GM23248 (cell line): ENCODE results near the gene AGBL5. TPM values are rescaled to one million over a fixed set of nuclear protein-coding genes. Genes with fewer than 3 reads are reported as not detected.

ENCODE experiments used
- DNase-seq: peaks from one replicate; pipeline ENCODE4 v3.0.0-alpha.2; 2015
- H2AFZ ChIP-seq: fragments of 200-600 bp; sonication (generic); 2 replicates; pipeline ENCODE4 v1.6.1; 2016; ENCODE audit warnings: antibody characterized with exemption
- H3F3A ChIP-seq: fragments of 200-600 bp; sonication (generic); 2 replicates; pipeline ENCODE4 v1.6.1; 2016; ENCODE audit warnings: mild to moderate bottlenecking, antibody characterized with exemption, mixed run types; ENCODE audit not compliant: insufficient read depth
- H3K27ac ChIP-seq: fragments of 200-600 bp; sonication (generic); 2 replicates; pipeline ENCODE4 v1.5.1; 2016; ENCODE audit warnings: mild to moderate bottlenecking
- H3K27me3 ChIP-seq: fragments of 200-600 bp; sonication (generic); replicated peaks from 2 replicates; pipeline ENCODE4 v1.6.1; 2016; ENCODE audit warnings: mild to moderate bottlenecking; ENCODE audit not compliant: insufficient read depth
- H3K36me3 ChIP-seq: fragments of 200-600 bp; sonication (generic); 2 replicates; pipeline ENCODE4 v1.6.1; 2016; ENCODE audit warnings: low read depth, mild to moderate bottlenecking
- H3K4me1 ChIP-seq: fragments of 200-600 bp; sonication (generic); 2 replicates; pipeline ENCODE4 v1.6.1; 2016; ENCODE audit warnings: mild to moderate bottlenecking; ENCODE audit not compliant: insufficient read depth
- H3K4me2 ChIP-seq: fragments of 200-600 bp; sonication (generic); one replicate; pipeline ENCODE4 v1.6.1; 2016; ENCODE audit warnings: mild to moderate bottlenecking; ENCODE audit not compliant: unreplicated experiment
- H3K4me3 ChIP-seq: fragments of 200-600 bp; sonication (generic); 2 replicates; pipeline ENCODE4 v1.5.1; 2016; ENCODE audit warnings: mild to moderate bottlenecking
- H3K79me2 ChIP-seq: fragments of 200-600 bp; sonication (generic); 2 replicates; pipeline ENCODE4 v1.6.1; 2016; ENCODE audit warnings: mild to moderate bottlenecking; ENCODE audit not compliant: insufficient read depth
- H3K9ac ChIP-seq: fragments of 200-600 bp; sonication (generic); 2 replicates; pipeline ENCODE4 v1.6.1; 2016; ENCODE audit warnings: mild to moderate bottlenecking
- H3K9me2 ChIP-seq: fragments of 200-600 bp; sonication (generic); 2 replicates; pipeline ENCODE4 v1.6.1; 2016; ENCODE audit warnings: mixed run types, mild to moderate bottlenecking, moderate library complexity; ENCODE audit not compliant: insufficient read depth
- H3K9me3 ChIP-seq: fragments of 200-600 bp; sonication (generic); one replicate; pipeline ENCODE4 v1.6.1; 2017; ENCODE audit warnings: low read depth
- H4K20me1 ChIP-seq: fragments of 200-600 bp; sonication (generic); 2 replicates; pipeline ENCODE4 v1.6.0; 2016; ENCODE audit not compliant: insufficient read depth
- EZH2 ChIP-seq: fragments of 200-600 bp; sonication (generic); IDR thresholded peaks from 2 replicates; pipeline ENCODE4 v1.6.1; 2018; ENCODE audit warnings: antibody characterized with exemption, mild to moderate bottlenecking; ENCODE audit not compliant: insufficient read depth, poor library complexity, severe bottlenecking
- EZH2phosphoT487 ChIP-seq: fragments of 200-600 bp; sonication (generic); IDR thresholded peaks from 2 replicates; pipeline ENCODE4 v1.6.1; 2018; ENCODE audit warnings: antibody characterized with exemption, moderate library complexity, mild to moderate bottlenecking, low read depth; ENCODE audit not compliant: insufficient read depth
- WGBS, 2 experiments: methylation state at CpG; one replicate each; pipeline ENCODE4 v1.1.6; 2015 to 2017; ENCODE audit warnings: low lambda C conversion rate in 2 of 2, low coverage in 1 of 2; ENCODE audit errors: missing lambda C conversion rate in 2 of 2; 5-methylcytosine and 5-hydroxymethylcytosine counted together
- in situ Hi-C: fragments of 300-500 bp; cut with MboI; formaldehyde crosslinking; loops from 2 replicates; pipeline ENCODE4 v1.15.0; 2020
- polyA plus RNA-seq: library from polyadenylated mRNA; unstranded; fragments of >200 nt; fragmentation: Nextera tagmentation; extraction: Ambion mirVana; gene quantifications from 2 replicates; pipeline ENCODE4 v1.2.1, GENCODE V29; 2016
- total RNA-seq: library from RNA; depleted of rRNA; stranded (reverse); fragments of >200 nt; shearing (Covaris generic); gene quantifications from 2 replicates; pipeline ENCODE4 v1.2.3, GENCODE V29; 2014

The AGBL5 gene
- total and polyA plus RNA-seq, 2 experiments from 2014 or later: 15.2 to 19.7 TPM

DNA sequence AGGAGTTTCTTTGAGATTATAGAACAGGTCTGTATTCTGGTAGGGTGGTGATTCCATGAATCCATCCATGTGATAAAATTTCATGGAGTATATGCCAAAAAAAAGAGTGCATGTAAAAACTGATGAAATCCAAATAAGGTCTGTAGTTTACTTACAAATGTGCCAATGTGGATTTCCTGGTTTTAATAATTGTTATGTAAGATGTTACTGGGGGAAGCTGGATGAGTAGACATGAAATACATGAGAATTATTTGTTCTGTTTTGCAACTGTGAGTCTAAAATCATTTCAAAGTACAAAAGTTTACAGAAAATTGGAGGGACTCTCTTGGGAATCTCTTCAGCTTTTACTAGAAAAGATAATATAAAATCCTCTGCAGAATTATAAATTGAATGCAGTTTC lies 42.4 kb upstream of the AGBL5 start:
- H3K36me3 ChIP-seq: no peaks in the 10 kb centered on the region
- H3K9ac ChIP-seq: no peak overlapping the region
- no peak overlapping the region for H3K27ac ChIP-seq
- H3K4me2 ChIP-seq: no peak overlapping the region
- H3K79me2 ChIP-seq: no peaks in the 10 kb centered on the region
- no peaks in the 10 kb centered on the region for H3K9me2 ChIP-seq
- in situ Hi-C loops: no loop called here
- TF ChIP-seq EZH2phosphoT487: no peak
- no peak for TF ChIP-seq EZH2
- no peak overlapping the region for H2AFZ ChIP-seq
- no peaks in the 10 kb centered on the region for H3K9me3 ChIP-seq
- peaks cover 22% of the 10 kb centered on the region for H3F3A ChIP-seq
- no peaks in the 10 kb centered on the region for H3K27me3 ChIP-seq
- peaks cover 18% of the 10 kb centered on the region for H3K4me1 ChIP-seq
- no peak overlapping the region for H3K4me3 ChIP-seq
- DNase-seq: no peak
- H4K20me1 ChIP-seq: no peaks in the 10 kb centered on the region

- Histone ChIP-seq H3F3A (peaks cover 19% of the 10 kb centered on the region), H3K4me2 (no peak overlapping the region), H3K79me2 (no peaks in the 10 kb centered on the region), H3K4me1 (peaks cover 12% of the 10 kb centered on the region), H3K27me3 (no peaks in the 10 kb centered on the region), H3K4me3 (no peak overlapping the region), H3K9ac (no peak overlapping the region), H3K9me2 (no peaks in the 10 kb centered on the region), H3K9me3 (no peaks in the 10 kb centered on the region), H3K36me3 (no peaks in the 10 kb centered on the region), H2AFZ (no peak overlapping the region), H4K20me1 (no peaks in the 10 kb centered on the region), H3K27ac (no peak overlapping the region)
- in situ Hi-C loops: loop anchor here (10.0 kb wide), 1 partner anchor 45 kb away; no protein-coding TSS in a partner anchor
- TF ChIP-seq EZH2phosphoT487 (no peak), EZH2 (no peak)
- no peak for DNase-seq
- WGBS, 2 experiments: 85 to 98% methylated on average over 2 of the region's 2 CpGs
Observed at GRCh38 chr2:27009716-27010115, 41.8 kb upstream of the AGBL5 start.

GRCh38 chr2:27010139-27010538 lies 41.3 kb upstream of the AGBL5 start:
- no peak for DNase-seq
- Histone ChIP-seq H3K36me3 (no peaks in the 10 kb centered on the region), H3K4me3 (no peak overlapping the region), H3F3A (peaks cover 19% of the 10 kb centered on the region), H3K79me2 (no peaks in the 10 kb centered on the region), H3K27me3 (no peaks in the 10 kb centered on the region), H3K27ac (no peak overlapping the region), H3K9me3 (no peaks in the 10 kb centered on the region), H3K4me2 (no peak overlapping the region), H3K4me1 (peaks cover 14% of the 10 kb centered on the region), H2AFZ (no peak overlapping the region), H3K9ac (no peak overlapping the region), H4K20me1 (no peaks in the 10 kb centered on the region), H3K9me2 (no peaks in the 10 kb centered on the region)
- in situ Hi-C loops: loop anchor here (10.0 kb wide), 1 partner anchor 45 kb away; no protein-coding TSS in a partner anchor
- TF ChIP-seq EZH2phosphoT487: no peak
- TF ChIP-seq EZH2: no peak
- WGBS, 2 experiments: 74 to 85% methylated on average over 3 of the region's 3 CpGs

- Histone ChIP-seq H3K4me3 (no peak overlapping the region), H3K4me2 (no peak overlapping the region), H4K20me1 (no peaks in the 10 kb centered on the region), H2AFZ (no peak overlapping the region), H3K27me3 (no peaks in the 10 kb centered on the region), H3K4me1 (peaks cover 30% of the 10 kb centered on the region), H3K36me3 (no peaks in the 10 kb centered on the region), H3K9ac (no peak overlapping the region), H3K9me2 (no peaks in the 10 kb centered on the region), H3K9me3 (no peaks in the 10 kb centered on the region), H3K27ac (no peak overlapping the region), H3F3A (peaks cover 27% of the 10 kb centered on the region), H3K79me2 (no peaks in the 10 kb centered on the region)
- in situ Hi-C loops: loop anchor here (10.0 kb wide), 1 partner anchor 49 kb away; no protein-coding TSS in a partner anchor
- WGBS, 2 experiments: 95 to 98% methylated on average over 4 of the region's 4 CpGs
- TF ChIP-seq EZH2 (no peak), EZH2phosphoT487 (no peak)
- no peak for DNase-seq
Observed at GRCh38 chr2:27013738-27014137, 37.7 kb upstream of the AGBL5 start.
